ENCODE data around the gene WFIKKN2. TPM values are rescaled to one million over a fixed set of nuclear protein-coding genes. Genes with fewer than 3 reads are reported as not detected.

Gene WFIKKN2
- total RNA-seq, 2 donors from 2014 or later, result 0.14 TPM; not detected in 1

DNA sequence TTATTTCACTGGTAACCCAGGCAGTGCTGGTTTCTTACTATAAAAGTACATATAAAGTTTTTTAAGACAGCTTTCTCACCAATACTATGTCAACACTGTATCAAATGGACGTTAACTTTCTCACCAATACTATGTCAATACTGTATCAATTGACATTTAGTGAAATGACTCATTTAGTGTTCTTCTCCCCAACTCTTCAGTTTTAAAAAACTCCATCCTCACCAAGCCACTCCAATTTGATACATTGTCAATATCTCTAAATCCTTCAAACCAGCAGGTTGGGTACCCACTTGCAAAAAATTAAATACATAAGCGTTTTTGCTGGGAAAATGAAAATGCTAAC is 25.9 kb downstream of the WFIKKN2 start:
- H3K27ac ChIP-seq, result peak overlapping the region in 1 of 2 donors; percentile 10
- no peaks in the 10 kb centered on the region for H3K9me3 ChIP-seq
- peaks cover 19 to 33% of the 10 kb centered on the region in 2 donors for H3K4me1 ChIP-seq (ENCODE audit: control insufficient read depth in 1 of 2, low read depth in 2 of 2)
- H3K27me3 ChIP-seq (replicated peaks; ENCODE audit: insufficient read depth), result no peaks in the 10 kb centered on the region
- DNase-seq (ENCODE audit: low spot score), result no peak
- H3K36me3 ChIP-seq, result no peaks in the 10 kb centered on the region
- TF ChIP-seq, protein P1, sequence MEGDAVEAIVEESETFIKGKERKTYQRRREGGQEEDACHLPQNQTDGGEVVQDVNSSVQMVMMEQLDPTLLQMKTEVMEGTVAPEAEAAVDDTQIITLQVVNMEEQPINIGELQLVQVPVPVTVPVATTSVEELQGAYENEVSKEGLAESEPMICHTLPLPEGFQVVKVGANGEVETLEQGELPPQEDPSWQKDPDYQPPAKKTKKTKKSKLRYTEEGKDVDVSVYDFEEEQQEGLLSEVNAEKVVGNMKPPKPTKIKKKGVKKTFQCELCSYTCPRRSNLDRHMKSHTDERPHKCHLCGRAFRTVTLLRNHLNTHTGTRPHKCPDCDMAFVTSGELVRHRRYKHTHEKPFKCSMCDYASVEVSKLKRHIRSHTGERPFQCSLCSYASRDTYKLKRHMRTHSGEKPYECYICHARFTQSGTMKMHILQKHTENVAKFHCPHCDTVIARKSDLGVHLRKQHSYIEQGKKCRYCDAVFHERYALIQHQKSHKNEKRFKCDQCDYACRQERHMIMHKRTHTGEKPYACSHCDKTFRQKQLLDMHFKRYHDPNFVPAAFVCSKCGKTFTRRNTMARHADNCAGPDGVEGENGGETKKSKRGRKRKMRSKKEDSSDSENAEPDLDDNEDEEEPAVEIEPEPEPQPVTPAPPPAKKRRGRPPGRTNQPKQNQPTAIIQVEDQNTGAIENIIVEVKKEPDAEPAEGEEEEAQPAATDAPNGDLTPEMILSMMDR (IDR thresholded peaks at IDR 0.05), result no peak
- no peak for ATAC-seq (ENCODE audit: insufficient number of reproducible peaks, low FRiP score, low read depth)
- peak overlapping the region; percentile 34 for H3K4me3 ChIP-seq

DNA sequence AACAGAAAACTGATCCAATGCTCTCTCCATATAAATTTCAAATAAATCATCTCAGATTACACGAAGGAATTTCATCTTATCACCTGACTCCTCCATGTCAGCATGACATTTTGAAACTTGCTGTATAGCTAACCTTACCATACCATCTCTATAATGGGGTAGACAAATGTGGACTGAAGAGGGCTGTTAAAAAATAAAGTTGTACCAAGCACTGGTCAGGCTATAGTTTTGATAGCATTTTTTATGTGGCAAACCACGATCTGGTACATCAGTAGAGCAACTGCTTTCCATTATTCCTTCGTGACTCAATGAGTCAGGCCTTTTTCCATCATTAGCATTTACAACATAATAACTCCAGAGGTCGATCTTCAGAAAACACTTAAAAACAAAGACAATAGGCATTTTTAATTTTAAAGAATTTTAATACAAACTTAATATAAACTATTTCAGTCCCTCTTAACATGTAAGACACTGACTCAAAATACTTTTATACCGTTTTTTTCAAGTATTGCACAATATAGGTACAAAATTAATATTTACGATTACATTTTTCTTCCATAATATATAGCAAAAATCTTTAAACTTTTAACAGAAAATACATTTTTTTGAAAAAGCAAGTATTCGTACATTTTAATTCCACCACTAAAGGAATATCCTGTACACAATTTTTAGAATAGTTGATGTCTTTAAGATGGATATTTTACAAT is 26.6 kb downstream of the WFIKKN2 start:
- DNase-seq (ENCODE audit: low spot score), result no peak
- ATAC-seq (ENCODE audit: insufficient number of reproducible peaks, low FRiP score, low read depth), result no peak
- H3K4me1 ChIP-seq (ENCODE audit: control insufficient read depth in 1 of 2, low read depth in 2 of 2), result peaks cover 19 to 33% of the 10 kb centered on the region in 2 donors
- H3K36me3 ChIP-seq, result no peaks in the 10 kb centered on the region
- H3K9me3 ChIP-seq, result no peaks in the 10 kb centered on the region
- peak overlapping the region; percentile 34 for H3K4me3 ChIP-seq
- no peaks in the 10 kb centered on the region for H3K27me3 ChIP-seq (replicated peaks; ENCODE audit: insufficient read depth)
- H3K27ac ChIP-seq, result peak overlapping the region in 1 of 2 donors; percentile 37
- TF ChIP-seq, protein P1 (IDR thresholded peaks at IDR 0.05), result no peak

DNA sequence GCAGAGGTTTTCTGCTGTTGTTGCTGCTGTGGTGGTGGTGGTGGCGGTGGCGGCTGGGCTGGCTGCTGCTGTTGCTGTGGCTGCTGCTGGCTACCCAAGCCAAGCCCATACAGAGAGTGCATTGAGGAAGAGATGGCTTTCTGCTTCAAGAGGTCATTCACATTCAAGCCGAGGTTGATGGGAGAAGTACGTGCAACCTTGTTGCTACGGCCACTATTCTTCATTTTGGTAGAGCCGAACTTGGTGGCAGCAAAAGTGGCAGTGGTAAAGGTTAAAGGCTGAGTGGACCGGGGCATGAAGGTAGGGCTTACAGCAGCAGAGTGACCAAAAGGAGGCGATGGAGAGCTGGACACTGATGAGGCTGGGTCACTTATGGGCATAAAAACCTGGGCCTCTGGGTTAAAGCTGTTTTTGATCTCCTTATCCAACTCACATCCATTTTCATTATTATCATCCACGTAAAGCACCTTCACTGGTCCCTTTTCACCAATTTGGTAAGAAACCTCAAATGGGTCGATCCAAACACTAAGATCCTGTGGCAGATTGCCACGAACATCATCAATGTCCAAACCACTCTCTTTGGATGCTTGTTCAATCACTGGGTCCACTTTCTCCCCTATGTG is 27.9 kb downstream of the WFIKKN2 start:
- peak overlapping the region; percentile 96 to 97 for H3K27ac ChIP-seq
- no peaks in the 10 kb centered on the region for H3K27me3 ChIP-seq (replicated peaks; ENCODE audit: insufficient read depth)
- ATAC-seq (ENCODE audit: insufficient number of reproducible peaks, low FRiP score, low read depth), result no peak
- no peak for DNase-seq (ENCODE audit: low spot score)
- TF ChIP-seq, protein P1 (IDR thresholded peaks at IDR 0.05), result peak; percentile 55
- H3K9me3 ChIP-seq, result no peaks in the 10 kb centered on the region
- peaks cover 19 to 37% of the 10 kb centered on the region in 2 donors for H3K4me1 ChIP-seq (ENCODE audit: control insufficient read depth in 1 of 2, low read depth in 2 of 2)
- H3K36me3 ChIP-seq, result no peaks in the 10 kb centered on the region
- peak overlapping the region; percentile 88 for H3K4me3 ChIP-seq

DNA sequence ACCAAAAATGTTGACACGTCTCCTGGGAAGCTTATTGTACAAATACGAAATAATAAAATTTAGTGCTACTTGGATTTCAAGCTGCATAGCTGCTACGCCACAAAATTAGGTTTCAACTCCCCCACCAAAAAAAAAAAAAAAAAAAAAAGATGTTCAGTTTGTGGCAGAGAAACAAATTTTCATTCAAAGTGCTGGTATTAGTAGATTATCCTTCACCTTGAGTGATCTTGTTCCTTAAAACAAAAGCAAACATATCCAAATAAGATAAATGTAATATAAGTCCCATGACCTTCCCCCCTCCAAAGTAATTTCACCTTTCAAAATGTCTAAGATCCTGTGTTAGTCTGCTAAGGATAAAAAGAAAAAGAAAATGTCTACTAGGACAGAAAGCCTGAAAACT is 28.5 kb downstream of the WFIKKN2 start:
- H3K9me3 ChIP-seq, result no peaks in the 10 kb centered on the region
- H3K27me3 ChIP-seq (replicated peaks; ENCODE audit: insufficient read depth), result no peaks in the 10 kb centered on the region
- peak overlapping the region; percentile 88 for H3K4me3 ChIP-seq
- H3K27ac ChIP-seq, result peak overlapping the region; percentile 96 to 97
- ATAC-seq (ENCODE audit: insufficient number of reproducible peaks, low FRiP score, low read depth) (no peak), DNase-seq (ENCODE audit: low spot score) (no peak)
- TF ChIP-seq, protein P1 (IDR thresholded peaks at IDR 0.05), result no peak
- H3K4me1 ChIP-seq (ENCODE audit: control insufficient read depth in 1 of 2, low read depth in 2 of 2), result peaks cover 24 to 43% of the 10 kb centered on the region in 2 donors
- no peaks in the 10 kb centered on the region for H3K36me3 ChIP-seq

DNA sequence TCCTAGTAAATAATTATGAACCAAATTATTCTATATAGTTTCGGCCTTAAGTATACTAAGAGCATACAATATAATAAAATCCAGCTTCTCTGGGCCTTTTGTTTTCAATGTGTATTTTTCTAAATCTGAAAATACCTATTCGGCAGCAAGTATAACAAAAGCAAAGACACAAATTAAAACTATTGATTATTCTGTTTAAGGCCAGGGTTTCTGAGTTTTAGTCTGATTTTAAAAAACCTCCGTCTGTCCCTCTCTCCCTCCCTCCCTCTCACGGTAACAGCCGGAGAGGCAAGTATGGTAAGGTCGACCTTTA is 29.3 kb downstream of the WFIKKN2 start:
- Histone ChIP-seq H3K27me3 (replicated peaks; ENCODE audit: insufficient read depth) (no peaks in the 10 kb centered on the region), H3K4me3 (peak overlapping the region; percentile 88), H3K4me1 (ENCODE audit: control insufficient read depth in 1 of 2, low read depth in 2 of 2) (peaks cover 27 to 51% of the 10 kb centered on the region in 2 donors), H3K36me3 (no peaks in the 10 kb centered on the region), H3K9me3 (no peaks in the 10 kb centered on the region), H3K27ac (peak overlapping the region; percentile 96 to 97)
- ATAC-seq (ENCODE audit: insufficient number of reproducible peaks, low FRiP score, low read depth) (no peak), DNase-seq (ENCODE audit: low spot score) (no peak)
- TF ChIP-seq, protein P1 (IDR thresholded peaks at IDR 0.05), result no peak

Data from thoracic aorta (tissue), 2 donors.